GM21723 (cell line): ENCODE data around the gene BEND7.
"Not testable (repeated sequence)": the region's sequence is repeated elsewhere in the genome, so short reads cannot be mapped to it uniquely, and the experiment has no call there.

Source experiments
- ATAC-seq: cut with Tn5 transposase; IDR thresholded peaks from one replicate; pipeline ENCODE4 v1.9.1; 2021; ENCODE audit warnings: mild to moderate bottlenecking, moderate library complexity; ENCODE audit not compliant: unreplicated experiment

Gene BEND7

DNA sequence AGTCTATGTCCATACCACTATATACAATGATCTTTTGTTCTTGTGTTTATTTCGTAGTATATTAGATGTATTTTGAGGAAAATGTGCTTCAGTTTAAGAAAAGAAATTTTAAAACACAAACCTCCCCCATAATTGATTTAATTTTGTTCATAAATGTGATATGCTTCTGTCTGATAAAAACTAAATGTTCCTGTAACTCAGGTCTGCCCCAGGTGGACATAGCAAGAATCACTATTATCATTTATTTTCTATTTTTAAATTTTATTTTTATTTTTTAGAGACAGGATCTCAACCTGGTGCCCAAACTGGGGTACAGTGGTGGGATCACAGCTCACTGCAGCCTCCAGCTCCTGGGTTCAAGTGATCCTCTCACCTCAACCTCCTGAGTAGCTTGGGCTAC, 43.2 kb downstream of the BEND7 start:
- no peak for ATAC-seq

DNA sequence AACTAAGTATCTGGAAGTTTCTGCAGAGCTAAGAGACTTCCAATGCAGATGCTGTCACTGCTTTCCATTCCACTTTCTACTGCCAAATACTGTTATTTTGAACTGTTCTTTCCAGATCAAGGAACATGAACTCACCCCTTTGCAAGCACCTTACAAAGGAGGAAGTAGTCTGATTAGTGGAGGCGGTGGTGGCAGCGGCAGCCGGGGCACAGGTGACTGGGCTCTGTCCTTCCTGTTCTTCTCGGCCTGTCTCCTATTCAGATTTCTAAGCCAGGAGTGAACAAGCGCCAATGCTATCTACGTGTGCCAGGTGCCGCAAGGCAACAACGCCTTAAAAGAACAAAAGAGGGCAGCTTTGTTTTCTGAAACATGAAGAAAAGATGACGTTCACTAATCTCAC, 44.9 kb downstream of the BEND7 start:
- ATAC-seq: no peak

DNA sequence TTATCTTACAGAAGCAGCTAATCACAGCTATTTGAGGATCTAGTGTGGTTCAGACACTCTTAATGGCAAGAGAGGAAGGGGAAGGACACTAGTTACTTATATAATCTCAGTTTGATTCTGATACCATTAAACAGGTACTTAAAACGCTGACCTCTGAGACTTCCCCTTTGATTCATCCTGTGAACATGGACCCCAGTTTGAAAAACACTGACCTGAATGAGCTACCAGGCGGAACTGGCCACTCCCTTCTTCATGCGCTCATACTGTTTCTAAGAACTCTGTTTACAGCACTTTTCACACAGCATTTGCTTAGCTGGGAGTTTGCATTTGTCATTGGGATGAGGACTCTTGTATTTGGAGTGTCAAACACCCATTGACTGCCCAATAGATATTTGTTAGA, 45.7 kb downstream of the BEND7 start:
- peak; percentile 59 for ATAC-seq

DNA sequence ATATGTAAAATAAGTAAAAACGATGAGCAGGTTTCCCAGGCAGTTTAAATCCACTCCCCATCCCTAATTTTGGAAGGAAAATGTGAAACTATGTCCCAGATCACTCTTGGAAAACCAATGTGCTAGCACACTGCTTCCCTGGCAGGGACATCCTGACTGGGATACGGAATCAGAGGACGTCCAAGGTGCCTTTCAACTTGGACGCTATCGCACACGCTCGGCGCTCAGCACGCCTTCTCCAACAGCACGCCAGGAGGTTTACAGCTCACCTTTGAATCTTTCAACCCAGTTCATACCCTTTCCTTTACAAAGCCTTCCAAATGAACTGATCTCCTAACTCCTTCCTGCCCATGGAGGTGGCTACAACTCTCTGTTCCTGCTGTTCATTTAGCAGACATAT, 47.1 kb downstream of the BEND7 start:
- ATAC-seq: no peak

DNA sequence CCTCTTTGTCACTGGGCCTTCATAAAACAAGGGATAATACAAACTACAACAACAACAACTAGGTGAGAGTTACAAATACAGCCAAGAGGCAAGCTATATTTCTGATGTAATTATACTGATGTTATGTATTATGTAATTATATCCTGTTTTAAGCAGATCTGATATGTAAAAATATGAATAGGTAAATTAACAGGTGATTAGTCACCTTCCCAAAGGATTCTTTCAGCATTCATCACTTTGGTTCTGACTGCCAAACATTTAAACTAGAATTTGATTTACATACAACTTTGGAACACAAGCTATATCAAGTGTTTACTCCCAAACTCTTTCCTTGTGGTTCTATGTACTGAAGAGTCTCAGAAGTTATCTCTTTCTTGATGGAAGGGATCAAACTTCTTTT, 53.7 kb downstream of the BEND7 start:
- ATAC-seq: no peak

DNA sequence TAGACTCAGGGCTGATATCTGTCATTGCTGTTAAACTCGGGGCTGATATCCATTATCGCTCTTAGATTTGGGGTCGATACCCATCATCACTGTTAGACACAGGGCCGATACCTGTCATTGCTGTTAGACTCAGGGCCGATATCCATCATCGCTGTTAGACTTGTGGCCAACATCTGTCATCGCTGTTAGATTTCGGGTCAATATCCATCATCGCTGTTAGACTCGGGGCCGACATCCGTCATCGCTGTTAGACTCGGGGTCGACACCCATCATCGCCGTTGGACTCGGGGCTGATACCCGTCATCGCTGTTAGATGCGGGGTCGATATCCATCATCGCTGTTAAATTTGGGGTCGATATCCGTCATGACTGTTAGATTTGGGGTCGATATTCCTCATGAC, 54.8 kb downstream of the BEND7 start:
- no peak for ATAC-seq

DNA sequence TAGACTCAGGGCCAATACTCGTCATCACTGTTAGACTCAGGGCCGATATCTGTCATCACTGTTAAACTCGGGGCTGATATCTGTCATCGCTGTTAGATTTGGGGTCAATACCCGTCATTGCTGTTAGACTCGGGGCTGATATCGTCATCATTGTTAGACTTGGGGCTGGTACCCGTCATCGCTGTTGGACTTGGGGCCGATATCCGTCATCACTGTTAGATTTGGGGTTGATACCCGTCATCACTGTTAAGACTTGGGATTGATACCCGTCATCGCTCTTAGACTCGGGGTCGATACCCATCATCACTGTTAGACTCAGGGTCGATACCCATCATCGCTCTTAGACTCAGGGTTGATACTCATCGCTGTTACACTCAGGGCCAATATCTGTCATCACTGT, 56.5 kb downstream of the BEND7 start:
- no peak for ATAC-seq

DNA sequence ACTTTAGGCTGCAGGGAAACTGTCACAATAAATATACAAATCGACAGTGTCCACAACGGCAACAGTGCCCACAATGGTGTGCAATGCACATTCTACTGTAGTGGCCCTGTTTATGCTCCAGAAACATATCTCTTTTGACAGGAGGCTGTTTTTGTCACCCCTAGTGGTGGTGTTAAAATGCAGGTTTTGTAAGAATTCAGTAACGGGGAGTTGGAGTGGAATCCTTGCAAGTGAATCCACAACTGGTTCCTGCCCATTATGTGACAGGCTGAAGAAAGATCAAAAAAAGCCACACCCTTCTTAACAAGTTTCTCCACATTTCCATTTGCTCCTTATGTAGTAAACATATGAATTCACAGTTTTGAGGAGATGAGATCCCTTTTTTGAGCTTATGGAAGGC, 58.5 kb downstream of the BEND7 start:
- ATAC-seq: no peak

DNA sequence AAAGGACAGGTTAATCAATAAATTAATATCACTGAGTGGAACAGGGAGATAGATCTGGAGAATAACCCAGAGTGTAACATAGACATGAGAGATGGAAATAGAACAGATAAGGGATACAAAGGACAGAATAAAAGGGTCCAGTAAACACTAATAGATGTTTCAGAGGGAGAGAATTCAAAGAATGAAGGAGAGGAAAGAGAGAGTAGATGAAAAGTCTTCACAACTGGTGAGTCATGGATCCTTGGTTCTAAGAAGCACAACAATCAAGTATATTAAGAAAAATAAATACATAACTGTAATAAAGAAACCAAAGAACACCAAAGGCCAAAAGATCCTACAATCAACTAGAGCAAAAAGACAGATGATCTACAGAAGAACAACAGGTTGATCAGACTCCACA, 66.3 kb downstream of the BEND7 start:
- ATAC-seq: no peak

DNA sequence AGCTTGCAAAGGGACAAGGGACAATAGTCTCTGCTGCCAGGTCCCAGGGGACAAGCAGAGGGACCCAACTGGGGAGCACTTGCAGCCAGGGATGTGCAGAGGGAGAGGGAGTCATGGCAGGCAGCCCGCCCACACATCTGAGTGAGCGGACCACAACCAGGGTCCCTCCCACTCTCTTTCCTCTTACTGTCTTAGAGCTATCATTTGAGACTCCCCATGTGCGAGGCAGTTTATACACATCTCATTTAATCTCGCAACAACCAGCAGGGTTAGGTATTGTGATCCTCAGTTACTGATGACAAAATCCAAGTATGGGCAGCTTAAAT, 70.2 kb downstream of the BEND7 start:
- no peak for ATAC-seq

DNA sequence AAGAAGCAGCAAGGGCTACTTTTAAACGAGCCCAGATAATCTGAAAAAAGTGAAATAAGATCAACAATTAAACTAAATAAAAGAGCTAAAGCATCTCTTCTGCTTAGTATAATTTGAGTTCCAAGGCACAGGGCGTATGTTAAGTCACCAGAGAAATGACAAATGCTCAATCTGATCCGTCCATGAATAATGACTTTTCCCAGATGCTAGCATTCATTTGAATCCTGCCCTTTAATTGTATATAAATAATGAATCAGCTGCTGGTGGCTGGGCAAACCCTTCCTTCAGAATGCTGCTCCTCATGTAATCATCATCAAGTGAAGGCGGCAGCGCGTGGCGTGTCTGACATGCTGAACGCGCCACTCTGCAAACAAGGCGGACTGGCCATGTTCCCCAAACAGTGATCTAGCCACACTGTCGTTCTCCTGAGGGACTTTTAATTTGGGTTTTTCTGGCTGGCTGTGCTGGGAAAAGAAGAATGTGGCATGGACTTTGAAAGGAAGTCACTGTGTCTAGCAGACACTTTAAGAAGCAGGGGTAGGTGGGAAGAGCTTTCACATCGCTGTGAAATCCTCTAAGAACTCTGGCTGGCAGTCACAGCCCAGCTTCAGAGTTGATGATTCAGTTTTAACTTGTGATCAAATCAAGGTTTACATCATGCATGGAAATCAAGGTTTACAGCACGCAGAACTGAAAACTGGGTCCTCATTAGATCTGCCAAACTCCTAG, 70.7 kb downstream of the BEND7 start:
- ATAC-seq: no peak

DNA sequence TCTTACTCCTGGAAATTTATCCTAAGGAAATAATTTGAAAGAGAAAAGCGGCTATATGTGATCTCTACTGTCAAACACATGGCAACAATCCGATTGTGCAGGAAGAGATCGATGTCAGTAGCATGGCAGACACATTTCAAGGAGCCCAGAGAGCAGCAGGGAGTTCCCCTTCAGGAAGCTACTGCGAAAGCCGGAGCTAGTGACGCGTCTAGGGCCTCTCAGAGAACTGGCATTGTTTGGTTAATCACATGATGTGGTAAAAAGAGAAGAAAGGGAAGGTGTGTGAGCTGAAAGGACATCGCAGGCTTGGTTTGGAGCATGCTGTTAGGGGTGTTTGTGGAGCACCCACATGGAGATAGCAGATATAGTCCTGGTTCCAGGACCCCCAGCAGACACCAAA, 74.9 kb downstream of the BEND7 start:
- no peak for ATAC-seq

DNA sequence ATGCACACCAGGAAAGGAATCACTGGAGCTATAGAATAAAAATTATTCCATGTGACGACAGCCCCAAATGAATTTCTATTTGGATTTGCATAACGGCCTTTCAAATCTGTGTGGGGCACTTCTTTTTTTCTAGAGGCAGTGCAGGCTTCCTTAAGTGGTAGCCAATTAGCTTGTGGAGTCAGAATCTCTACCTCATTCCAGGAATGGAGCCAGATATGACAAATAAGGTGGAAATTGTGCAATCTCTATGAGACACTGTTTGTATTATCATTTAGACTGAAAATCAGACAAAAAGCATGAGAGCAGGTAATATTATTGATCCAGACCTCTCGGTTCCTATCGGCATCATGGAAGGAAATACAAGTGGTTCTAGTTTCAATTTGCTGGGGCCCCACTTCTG, 78.7 kb downstream of the BEND7 start:
- no peak for ATAC-seq

DNA sequence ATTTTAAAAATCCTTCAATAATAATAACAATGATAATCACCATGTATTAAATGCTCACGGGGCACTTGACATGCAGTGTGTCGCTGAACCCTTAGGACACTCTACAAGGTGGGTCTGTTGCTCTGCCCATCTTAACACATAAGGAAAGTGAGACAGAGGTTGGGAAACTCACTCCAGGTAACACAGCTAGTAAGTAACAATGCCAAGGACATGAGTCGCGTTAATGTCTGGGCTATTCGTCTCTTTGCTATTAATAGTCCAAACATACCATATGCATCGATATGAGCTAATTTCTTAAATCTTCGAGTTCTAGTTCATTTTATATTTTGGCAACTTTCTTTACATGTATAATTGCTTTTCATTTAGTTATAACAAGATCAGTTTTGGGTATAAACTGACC, 79.5 kb downstream of the BEND7 start:
- ATAC-seq: no peak

DNA sequence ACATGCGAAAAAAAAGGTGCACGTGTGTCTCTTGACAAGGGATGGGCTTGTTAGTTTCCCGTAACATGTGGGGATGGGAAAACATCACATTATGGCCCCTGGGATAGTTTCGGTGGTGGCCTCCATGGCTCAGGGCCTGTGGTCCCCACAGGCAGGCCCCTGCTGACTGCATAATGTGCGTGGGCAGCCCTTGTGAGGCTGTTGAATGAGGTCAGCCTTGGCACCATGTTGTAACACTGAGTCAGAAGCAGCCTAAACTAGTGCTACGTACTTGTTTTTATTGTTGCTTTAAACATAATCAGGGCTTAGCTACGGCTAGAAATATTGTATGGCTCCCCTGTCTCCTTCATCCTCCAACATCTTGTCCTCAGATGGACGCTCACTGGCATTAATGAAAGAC, 80.6 kb downstream of the BEND7 start:
- no peak for ATAC-seq

DNA sequence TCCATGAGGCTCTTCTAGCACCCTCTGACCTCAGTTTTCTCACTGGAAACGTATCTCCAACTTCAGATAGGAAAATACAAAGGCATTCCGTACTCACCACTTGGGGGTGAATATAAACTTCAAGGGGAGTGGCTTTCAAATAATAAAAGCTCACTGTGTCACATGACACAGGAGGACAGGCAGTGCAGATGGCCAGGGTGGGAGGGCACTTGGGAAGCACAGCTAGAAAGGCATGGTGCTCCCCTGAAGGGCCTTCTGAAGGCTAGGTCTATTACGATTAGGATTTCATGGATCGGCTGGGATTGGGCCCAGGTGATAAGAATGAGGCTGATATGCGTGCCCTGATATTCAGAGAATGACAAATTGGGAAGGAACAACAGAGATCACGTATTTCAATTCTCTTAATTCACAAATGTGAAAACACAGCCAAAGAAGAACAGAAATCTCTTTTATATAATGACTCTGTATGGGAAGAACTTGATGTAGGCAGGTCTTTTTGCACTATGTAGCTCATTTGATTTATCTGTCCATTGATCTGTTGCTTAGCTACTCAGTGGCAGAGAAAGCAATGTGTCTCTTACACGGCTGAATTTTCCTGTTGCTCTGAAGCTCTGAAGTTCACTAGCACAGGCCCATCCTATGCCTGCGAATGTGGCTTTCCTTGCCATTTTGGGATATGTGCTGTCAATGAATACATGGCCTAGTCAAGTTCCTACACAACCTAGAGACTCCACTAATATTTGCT, 83.0 kb downstream of the BEND7 start:
- ATAC-seq: no peak

DNA sequence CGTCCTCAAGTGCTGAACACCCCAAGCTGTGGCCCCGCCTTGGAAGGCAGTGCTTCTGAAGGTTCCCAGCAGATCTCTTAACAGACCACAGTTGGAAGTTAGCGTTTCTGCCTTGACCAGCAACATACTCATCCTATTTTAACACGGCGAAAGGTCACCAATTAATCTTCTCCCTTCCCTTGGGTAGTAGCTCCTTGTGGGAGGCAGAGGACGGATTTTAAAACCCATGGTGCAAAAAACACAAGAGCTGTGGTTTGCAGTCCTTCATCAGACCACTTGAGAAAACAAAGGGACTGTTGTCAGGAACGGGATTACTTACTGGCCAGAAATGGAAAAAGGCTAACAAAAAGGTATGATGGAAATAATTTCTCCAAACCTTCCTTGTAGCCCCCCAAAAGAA, 87.3 kb downstream of the BEND7 start:
- ATAC-seq: no peak

DNA sequence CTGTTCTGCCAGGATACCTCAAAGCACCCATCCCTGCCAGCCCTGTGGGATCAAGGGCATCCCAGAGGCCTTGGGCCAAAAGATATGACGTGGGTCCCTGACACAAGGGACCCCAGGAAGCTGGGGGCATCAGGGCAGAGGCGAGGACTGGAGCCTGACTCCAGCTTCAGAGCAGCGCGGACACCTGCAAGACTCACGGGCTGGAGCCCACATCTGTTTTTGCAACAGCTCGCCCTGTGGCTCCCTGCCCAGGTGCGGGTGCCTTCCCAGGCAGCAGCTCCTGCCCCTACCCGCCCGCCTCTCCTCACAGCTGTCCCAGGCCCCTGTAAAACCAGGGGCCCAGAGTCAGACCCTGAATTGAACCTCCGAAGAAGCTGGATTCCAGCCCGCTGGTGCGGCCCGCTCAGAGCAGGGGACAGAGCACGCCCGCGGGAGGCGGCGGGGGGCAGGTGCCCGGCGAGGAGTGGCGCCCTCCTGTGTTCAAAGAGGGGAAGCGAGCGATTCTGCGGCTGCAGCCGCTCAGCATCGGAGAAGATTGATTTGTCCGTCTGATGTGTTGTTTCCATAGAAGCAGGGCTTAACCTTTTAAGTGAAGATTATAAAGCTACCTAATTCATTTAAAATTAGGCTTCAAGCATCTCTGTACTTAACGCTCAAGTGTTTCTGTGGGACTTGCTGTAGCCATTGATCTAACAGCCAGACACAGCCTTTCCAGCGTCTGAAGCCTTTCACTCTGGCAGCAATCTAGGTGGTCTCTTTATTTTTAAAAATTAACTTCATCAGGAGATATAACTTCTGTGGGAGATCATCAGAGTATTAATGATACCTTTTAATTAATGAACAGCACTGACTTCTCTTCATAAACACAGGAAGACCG, 88.4 kb downstream of the BEND7 start:
- ATAC-seq: peak; percentile 83

DNA sequence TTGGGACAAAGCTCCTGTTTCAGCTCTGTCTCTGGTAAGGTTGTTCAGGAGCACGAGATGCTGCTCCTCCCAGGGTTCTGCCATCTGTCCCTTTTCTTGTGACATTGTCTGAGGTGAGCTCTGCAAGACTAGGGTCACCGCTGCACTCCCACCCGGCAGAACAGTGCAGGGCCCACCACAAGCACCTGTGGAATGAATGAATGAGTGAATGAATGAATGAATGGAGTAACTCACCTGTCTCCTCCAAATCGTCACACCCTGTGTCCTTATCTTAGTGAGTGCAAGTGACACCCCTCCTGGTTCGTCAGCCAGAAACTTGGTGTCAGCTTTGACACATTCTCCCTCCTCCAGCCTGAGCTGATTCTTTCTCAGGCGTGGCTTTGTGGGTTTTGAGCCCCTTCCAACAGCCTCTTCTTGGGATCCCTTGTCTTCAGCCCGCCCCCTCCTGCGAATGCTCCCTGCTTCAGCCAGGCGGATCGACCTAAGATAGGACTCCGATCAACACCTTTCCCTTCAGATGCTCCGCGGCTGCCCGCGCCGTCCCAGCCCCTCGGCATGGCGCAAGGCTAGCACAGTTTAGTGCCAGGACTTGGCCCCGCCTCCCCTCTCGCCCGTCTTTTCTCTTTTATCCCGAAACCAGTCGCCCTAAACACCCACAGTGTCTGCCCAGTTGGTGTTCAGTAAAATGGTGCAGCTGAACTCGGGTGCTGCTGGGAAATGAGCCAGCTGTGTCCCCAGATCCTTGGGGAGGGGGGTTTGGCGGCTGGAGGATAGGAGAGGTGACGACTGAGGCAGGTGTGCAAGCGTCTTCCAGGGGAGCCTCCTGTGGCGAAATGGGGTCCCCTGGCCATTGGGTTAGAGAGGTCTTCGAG, 89.3 kb downstream of the BEND7 start:
- no peak for ATAC-seq

DNA sequence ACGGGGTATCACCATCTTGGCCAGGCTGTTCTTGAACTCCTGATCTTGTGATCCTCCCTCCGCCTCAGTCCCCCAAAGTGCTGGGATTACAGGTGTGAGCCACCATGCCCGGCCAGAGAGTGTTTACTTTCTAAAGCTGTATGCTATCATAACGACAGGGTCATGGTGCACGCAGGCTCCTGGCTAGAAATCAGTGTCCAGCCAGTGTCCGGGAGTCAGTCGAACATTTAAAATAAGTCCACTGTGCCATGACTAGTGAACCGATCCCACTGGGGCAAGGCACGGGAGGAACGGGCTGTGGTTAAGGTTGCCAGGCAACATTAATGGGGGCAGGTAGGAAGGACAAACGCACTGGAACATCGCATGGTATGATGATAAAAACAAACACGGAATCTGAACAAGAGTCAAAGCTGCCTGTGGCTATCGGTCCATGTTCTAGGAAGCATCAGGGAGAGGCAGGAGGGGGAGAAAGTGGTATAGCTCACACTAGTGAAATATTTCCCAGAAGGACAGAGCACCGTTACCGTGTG, 91.7 kb downstream of the BEND7 start:
- ATAC-seq: no peak

DNA sequence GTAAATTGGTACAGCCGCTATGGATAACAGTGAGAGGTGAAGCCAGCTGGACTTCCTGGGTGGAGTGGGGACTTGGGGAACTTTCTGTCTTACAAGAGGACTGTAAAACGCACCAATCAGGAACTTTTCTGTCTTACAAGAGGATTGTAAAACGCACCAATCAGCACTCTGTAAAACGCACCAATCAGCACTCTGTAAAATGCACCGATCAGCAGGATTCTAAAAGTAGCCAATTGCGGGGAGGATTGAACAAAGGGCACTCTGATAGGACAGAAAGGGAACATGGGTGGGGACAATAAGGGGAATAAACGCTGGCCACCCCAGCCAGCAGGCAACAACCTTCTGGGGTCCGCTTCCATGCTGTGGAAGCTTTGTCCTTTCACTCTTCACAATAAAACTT, 100.9 kb downstream of the BEND7 start:
- not testable (repeated sequence) for ATAC-seq
